HEK293T (cell line): ENCODE measurements around the gene SNX4.

Experiments
- CTCF ChIA-PET: fragments of 350-600 bp; formaldehyde crosslinking; extraction: SDS; loops from one replicate; lab custom pipeline; 2021; ENCODE audit warnings: antibody characterized with exemption, inconsistent platforms; lab: Yijun Ruan, JAX
- POLR2A ChIA-PET: fragments of 350-600 bp; formaldehyde crosslinking; extraction: SDS; loops from one replicate; lab custom pipeline; 2020; ENCODE audit warnings: antibody characterized with exemption, inconsistent platforms; lab: Yijun Ruan, JAX
- DNase-seq: peaks from one replicate; pipeline ENCODE4 v3.0.0; 2012; ENCODE audit warnings: mixed read lengths; ENCODE audit errors: extremely low spot score
- ARNT ChIP-seq: fragments of 450-650 bp; IDR thresholded peaks from 2 replicates; pipeline ENCODE4 v1.6.1; 2017; ENCODE audit warnings: mild to moderate bottlenecking
- BHLHE40 ChIP-seq: fragments of 450-650 bp; IDR thresholded peaks from 2 replicates; pipeline ENCODE4 v1.6.1; 2016; ENCODE audit warnings: mild to moderate bottlenecking, moderate library complexity, borderline replicate concordance
- CTBP1 ChIP-seq: fragments of 450-650 bp; IDR thresholded peaks from 2 replicates; pipeline ENCODE4 v1.6.1; 2016; ENCODE audit warnings: borderline replicate concordance
- ELF4 ChIP-seq: fragments of 450-650 bp; IDR thresholded peaks from 2 replicates; pipeline ENCODE4 v1.6.1; 2017; ENCODE audit warnings: antibody characterized with exemption
- FOXA1 ChIP-seq: fragments of 450-650 bp; IDR thresholded peaks from 2 replicates; pipeline ENCODE4 v1.6.1; 2016; ENCODE audit warnings: mild to moderate bottlenecking
- FOXK2 ChIP-seq: fragments of 450-650 bp; IDR thresholded peaks from 2 replicates; pipeline ENCODE4 v1.6.1; 2016; ENCODE audit warnings: mild to moderate bottlenecking
- FOXM1 ChIP-seq: fragments of 450-650 bp; IDR thresholded peaks from 2 replicates; pipeline ENCODE4 v1.6.1; 2017; ENCODE audit warnings: mild to moderate bottlenecking, borderline replicate concordance
- HDGF ChIP-seq: fragments of 450-650 bp; IDR thresholded peaks from 2 replicates; pipeline ENCODE4 v1.6.1; 2017; ENCODE audit warnings: antibody characterized with exemption, borderline replicate concordance
- L3MBTL2 ChIP-seq: fragments of 450-650 bp; conservative IDR thresholded peaks from 2 replicates; pipeline ENCODE4 v1.6.1; 2016; ENCODE audit warnings: mild to moderate bottlenecking
- LEF1 ChIP-seq: fragments of 450-650 bp; IDR thresholded peaks from 2 replicates; pipeline ENCODE4 v1.6.1; 2017; ENCODE audit warnings: mild to moderate bottlenecking, borderline replicate concordance
- NFRKB ChIP-seq: fragments of 450-650 bp; IDR thresholded peaks from 2 replicates; pipeline ENCODE4 v1.6.1; 2016; ENCODE audit warnings: mild to moderate bottlenecking, moderate library complexity
- PKNOX1 ChIP-seq: fragments of 450-650 bp; IDR thresholded peaks from 2 replicates; pipeline ENCODE4 v1.6.1; 2016
- SP1 ChIP-seq: fragments of 450-650 bp; IDR thresholded peaks from 2 replicates; pipeline ENCODE4 v1.6.1; 2017
- SUZ12 ChIP-seq: fragments of 450-650 bp; IDR thresholded peaks from 2 replicates; pipeline ENCODE4 v1.6.1; 2016; ENCODE audit warnings: mild to moderate bottlenecking
- TARDBP ChIP-seq: fragments of 450-650 bp; IDR thresholded peaks from 2 replicates; pipeline ENCODE4 v1.6.1; 2016
- ZNF384 ChIP-seq: fragments of 450-650 bp; IDR thresholded peaks from 2 replicates; pipeline ENCODE4 v1.6.1; 2016

SNX4 gene

GRCh38 chr3:125431391-125431790, 88.6 kb downstream of the SNX4 start:
- ChIA-PET CTCF (no interaction called here), POLR2A (no interaction called here)
- DNase-seq = no peak
- no peak for TF ChIP-seq HDGF
- TF ChIP-seq SUZ12 = no peak
- TF ChIP-seq SP1 = no peak
- TF ChIP-seq BHLHE40 = no peak
- no peak for TF ChIP-seq TARDBP
- TF ChIP-seq ELF4 = no peak
- no peak for TF ChIP-seq FOXM1
- no peak for TF ChIP-seq NFRKB
- no peak for TF ChIP-seq FOXK2
- TF ChIP-seq LEF1 = no peak
- no peak for TF ChIP-seq FOXA1
- TF ChIP-seq L3MBTL2 = no peak
- no peak for TF ChIP-seq PKNOX1
- TF ChIP-seq ARNT = no peak
- no peak for TF ChIP-seq ZNF384
- TF ChIP-seq CTBP1 = no peak

GRCh38 chr3:125428216-125428830, 91.7 kb downstream of the SNX4 start:
- POLR2A ChIA-PET = no interaction called here
- no peak for DNase-seq
- TF ChIP-seq PKNOX1 (no peak), TARDBP (no peak), LEF1 (no peak), SP1 (no peak), FOXA1 (no peak), FOXK2 (no peak), BHLHE40 (no peak), L3MBTL2 (no peak), ELF4 (no peak), FOXM1 (no peak), ARNT (no peak), CTBP1 (no peak), SUZ12 (no peak), ZNF384 (no peak)
- CTCF ChIA-PET = no interaction called here

- DNase-seq = no peak
- POLR2A ChIA-PET = no interaction called here
- TF ChIP-seq BHLHE40 (no peak), NFRKB (no peak)
- CTCF ChIA-PET = no interaction called here
Measured at GRCh38 chr3:125418306-125418705, 101.7 kb downstream of the SNX4 start.

GRCh38 chr3:125416235-125416634, 103.8 kb downstream of the SNX4 start:
- ChIA-PET CTCF (no interaction called here), POLR2A (no interaction called here)
- TF ChIP-seq SP1 = no peak
- TF ChIP-seq PKNOX1 = no peak
- TF ChIP-seq NFRKB = no peak
- TF ChIP-seq FOXA1 = no peak
- no peak for TF ChIP-seq ARNT
- no peak for TF ChIP-seq TARDBP
- no peak for TF ChIP-seq FOXM1
- no peak for TF ChIP-seq BHLHE40
- TF ChIP-seq ZNF384 = no peak
- TF ChIP-seq FOXK2 = no peak
- TF ChIP-seq SUZ12 = no peak
- TF ChIP-seq LEF1 = no peak
- no peak for TF ChIP-seq HDGF
- TF ChIP-seq L3MBTL2 = no peak
- TF ChIP-seq CTBP1 = no peak
- TF ChIP-seq ELF4 = no peak
- no peak for DNase-seq

- DNase-seq = no peak
- no peak for TF ChIP-seq L3MBTL2
- TF ChIP-seq NFRKB = no peak
- TF ChIP-seq FOXM1 = no peak
- TF ChIP-seq ZNF384 = no peak
- no peak for TF ChIP-seq ELF4
- TF ChIP-seq TARDBP = no peak
- TF ChIP-seq HDGF = no peak
- TF ChIP-seq LEF1 = no peak
- TF ChIP-seq CTBP1 = no peak
- no peak for TF ChIP-seq SP1
- TF ChIP-seq ARNT = no peak
- TF ChIP-seq BHLHE40 = no peak
- no peak for TF ChIP-seq FOXK2
- TF ChIP-seq FOXA1 = no peak
- TF ChIP-seq PKNOX1 = no peak
- no peak for TF ChIP-seq SUZ12
- ChIA-PET POLR2A (no interaction called here), CTCF (no interaction called here)
Measured at GRCh38 chr3:125414669-125415068, 105.3 kb downstream of the SNX4 start.

GRCh38 chr3:125410922-125411321, 109.1 kb downstream of the SNX4 start:
- CTCF ChIA-PET = no interaction called here
- DNase-seq = no peak
- no peak for TF ChIP-seq SUZ12
- TF ChIP-seq FOXM1 = no peak
- TF ChIP-seq ZNF384 = no peak
- TF ChIP-seq HDGF = no peak
- TF ChIP-seq FOXK2 = no peak
- no peak for TF ChIP-seq ARNT
- no peak for TF ChIP-seq FOXA1
- no peak for TF ChIP-seq NFRKB
- TF ChIP-seq PKNOX1 = no peak
- TF ChIP-seq CTBP1 = no peak
- no peak for TF ChIP-seq L3MBTL2
- no peak for TF ChIP-seq TARDBP
- TF ChIP-seq LEF1 = no peak
- no peak for TF ChIP-seq BHLHE40
- TF ChIP-seq SP1 = no peak
- TF ChIP-seq ELF4 = no peak
- POLR2A ChIA-PET = no interaction called here
